GM19351 (cell line): ENCODE data around the gene SLCO4A1.
"Not testable (repeated sequence)": the region's sequence is repeated elsewhere in the genome, so short reads cannot be mapped to it uniquely, and the experiment has no call there.

Experiments used
- ATAC-seq: cut with Tn5 transposase; IDR thresholded peaks from one replicate; pipeline ENCODE4 v1.9.1; 2021; ENCODE audit warnings: mild to moderate bottlenecking, moderate library complexity; ENCODE audit not compliant: unreplicated experiment

Gene SLCO4A1

DNA sequence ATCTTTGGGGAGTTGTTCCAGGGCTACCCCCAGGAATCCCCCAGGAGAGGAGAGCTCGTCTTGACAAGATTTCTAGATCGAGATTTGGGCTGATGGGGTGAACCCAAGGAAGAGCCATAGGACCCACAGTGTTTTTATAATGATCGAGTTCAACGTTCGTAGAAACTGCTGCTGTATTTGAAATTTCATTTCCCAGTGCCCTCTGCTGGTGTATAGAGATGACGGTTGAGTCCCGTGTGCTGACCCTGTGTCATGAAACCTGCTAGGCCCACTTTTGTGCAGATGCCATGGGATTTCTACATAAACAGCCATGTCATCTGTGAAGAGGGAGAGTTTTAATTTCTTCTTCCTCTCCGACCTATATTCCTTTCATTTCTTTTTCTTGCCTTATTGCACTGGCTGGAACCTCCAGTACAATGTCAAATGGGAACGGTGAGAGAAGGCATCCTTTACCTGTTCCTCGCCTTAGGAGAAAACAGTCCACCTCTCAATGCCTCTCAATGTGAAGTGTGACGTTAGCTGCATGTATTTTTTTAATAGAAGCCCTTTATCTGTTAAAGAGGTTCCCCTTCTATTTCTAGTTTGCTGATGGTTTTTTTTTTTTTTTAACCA is 37.8 kb downstream of the SLCO4A1 start:
- no peak for ATAC-seq

DNA sequence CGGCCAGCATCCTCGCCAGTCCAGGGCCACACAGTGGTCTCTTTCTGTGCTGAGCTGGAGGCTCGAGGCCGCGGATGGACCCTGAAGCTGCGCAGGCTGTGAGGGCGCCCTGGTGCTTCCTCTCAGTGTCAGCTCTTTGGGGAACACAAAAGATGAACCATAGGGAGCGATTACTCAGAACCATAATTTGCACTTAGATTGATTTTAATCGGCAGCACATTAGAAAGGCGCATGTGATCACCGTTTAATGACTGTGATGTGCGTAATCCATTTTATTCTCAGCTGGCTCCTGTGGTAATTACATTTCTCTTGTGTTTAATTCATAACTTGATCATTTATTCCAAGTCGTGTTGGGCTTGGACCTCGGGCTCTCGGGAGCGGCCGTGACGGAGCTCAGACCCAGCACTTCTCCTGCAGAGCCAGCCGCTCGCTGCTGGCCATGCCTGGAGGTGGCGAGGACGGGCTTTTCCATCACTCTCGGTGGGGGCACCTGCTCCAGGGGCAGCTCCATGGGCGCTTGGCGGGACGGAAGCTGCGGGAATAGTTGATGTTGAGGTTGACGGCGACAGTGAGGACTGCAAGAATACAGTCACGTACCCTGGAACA is 40.7 kb downstream of the SLCO4A1 start:
- ATAC-seq = no peak

DNA sequence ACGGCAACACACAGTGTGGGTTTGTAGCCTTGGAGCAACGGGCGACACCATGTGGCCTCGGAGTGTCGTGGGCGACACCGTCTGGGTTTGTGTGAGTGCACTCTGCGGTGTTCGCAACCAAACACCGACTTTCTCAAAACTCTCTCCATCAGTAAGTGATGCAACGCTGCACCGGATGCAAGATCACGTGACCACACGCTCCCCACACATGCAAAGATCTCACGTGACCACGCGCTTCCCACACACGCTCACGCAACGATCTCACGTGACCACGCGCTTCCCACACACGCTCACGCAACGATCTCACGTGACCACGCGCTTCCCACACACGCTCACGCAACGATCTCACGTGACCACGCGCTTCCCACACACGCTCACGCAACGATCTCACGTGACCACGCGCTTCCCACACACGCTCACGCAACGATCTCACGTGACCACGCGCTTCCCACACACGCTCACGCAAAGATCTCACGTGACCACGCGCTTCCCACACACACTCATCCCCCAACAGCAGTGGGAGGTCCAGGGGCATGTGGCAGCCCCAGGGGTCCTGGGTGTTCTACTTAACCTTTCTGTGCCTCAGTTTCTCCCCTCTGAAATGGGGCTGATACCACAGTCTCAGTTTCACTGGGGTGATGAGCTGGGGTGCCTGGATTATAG is 41.5 kb downstream of the SLCO4A1 start:
- not testable (repeated sequence) for ATAC-seq

DNA sequence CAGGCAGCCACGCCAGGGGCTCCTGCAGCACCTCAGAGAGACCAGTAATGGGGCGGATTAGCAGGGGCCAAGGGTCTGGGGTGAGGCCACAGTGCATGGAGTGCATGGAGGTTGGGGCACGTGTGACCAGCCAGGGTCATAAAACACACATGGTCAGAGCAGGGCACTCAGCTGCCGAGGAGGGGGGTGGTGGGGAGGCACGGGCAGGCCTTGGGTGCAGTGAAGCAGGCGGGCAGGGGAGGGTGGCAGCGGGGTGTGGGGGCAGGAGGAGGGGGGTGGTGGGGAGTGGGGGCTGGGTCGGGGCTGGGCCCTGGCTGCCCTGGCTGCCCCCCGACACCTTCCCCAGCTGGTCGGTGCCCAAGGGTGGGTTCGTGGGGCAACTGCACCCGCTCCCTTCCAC is 42.7 kb downstream of the SLCO4A1 start:
- no peak for ATAC-seq

DNA sequence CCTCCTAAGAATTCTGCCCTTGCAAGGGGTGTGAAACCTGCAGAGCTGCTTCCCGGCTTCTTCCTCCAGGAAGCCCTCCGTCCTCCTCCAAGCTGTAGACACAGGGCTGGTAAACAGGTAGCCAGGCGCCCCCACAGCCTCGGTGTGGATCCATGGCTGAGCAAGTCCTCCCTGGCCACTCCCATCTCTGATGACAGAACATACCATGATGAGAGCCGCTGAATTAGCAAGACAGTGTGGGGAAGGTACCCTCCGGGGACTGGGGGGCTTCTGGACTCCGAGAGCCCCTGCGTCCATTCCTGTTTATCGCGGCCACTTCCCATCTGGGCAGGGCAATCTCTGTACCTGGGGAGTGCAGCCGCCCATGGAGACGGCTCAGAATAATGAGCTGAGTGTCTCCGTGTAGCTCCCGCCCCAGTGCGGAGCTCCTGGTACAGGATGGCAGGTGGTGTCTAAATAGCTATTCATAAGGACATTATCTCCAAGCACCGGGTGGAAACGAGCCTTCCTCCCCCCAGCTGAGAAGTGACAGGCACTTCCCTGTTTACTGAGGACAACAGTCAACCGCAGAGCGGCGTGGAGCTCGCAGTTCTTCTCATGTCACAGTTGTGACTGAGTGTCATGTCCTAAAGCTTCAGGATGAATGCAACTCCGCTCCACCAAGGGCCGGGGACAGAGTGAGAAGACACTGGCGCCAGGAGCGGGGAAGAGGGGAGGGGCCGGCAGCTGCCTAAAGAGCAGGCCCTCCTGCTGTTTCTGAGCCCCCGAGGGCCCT is 43.7 kb downstream of the SLCO4A1 start:
- no peak for ATAC-seq

DNA sequence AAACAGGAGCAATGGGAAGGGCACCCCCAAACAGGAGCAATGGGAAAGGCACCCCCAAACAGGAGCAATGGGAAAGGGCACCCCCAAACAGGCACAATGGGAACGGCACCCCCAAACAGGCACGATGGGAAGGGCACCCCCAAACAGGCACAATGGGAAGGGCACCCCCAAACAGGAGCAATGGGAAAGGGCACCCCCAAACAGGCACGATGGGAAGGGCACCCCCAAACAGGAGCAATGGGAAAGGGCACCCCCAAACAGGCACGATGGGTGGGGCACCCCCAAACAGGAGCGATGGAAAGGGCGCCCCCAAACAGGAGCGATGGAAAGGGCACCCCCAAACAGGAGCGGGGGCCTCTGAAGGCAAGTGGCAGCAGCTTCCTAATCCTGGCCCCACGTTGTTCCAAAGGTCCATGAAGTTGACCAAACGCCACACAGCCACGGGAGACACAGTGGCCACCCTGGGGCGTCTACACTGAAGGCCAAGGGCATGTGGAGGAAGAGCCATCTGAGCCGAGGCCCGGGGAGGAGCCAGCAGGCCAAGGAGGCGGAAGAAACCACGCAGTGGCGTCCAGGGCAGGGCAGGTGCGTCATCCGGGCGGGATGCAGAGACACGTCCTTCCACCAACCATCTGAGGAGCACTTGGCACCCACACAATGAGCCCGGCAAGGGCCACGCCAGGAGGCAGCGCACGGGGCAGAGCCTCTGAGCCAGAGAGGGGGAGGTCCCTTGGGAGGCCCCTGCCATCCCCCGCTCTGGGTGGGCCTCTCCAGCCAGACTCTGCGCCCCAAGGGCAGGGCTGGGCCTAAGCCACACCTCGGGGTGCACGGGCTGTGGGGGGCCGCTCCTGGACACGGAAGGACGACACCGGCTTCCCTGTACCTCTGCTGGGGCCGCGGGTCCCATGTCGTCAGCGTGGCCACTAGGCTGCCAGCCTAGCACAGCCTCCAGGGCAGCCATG is 44.8 kb downstream of the SLCO4A1 start:
- no peak for ATAC-seq

DNA sequence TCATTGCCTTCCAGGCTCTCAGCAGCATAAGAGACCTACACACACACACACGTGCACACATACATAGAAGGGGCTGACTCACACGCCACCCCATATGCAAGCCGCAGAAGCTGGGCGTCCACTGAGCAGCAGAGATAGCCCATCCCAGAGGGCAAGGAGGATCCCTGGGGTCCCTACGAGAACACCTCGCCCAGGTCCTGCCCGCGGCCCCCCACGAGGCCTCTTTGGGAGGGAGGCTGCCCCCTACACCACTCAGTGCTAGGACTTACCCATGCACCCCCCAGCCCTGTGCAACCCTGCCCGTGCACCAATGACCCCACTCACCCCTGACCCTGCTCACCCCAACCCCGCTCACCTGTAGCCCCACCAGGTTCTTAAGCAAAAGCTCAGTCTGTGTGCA is 45.8 kb downstream of the SLCO4A1 start:
- ATAC-seq = no peak

DNA sequence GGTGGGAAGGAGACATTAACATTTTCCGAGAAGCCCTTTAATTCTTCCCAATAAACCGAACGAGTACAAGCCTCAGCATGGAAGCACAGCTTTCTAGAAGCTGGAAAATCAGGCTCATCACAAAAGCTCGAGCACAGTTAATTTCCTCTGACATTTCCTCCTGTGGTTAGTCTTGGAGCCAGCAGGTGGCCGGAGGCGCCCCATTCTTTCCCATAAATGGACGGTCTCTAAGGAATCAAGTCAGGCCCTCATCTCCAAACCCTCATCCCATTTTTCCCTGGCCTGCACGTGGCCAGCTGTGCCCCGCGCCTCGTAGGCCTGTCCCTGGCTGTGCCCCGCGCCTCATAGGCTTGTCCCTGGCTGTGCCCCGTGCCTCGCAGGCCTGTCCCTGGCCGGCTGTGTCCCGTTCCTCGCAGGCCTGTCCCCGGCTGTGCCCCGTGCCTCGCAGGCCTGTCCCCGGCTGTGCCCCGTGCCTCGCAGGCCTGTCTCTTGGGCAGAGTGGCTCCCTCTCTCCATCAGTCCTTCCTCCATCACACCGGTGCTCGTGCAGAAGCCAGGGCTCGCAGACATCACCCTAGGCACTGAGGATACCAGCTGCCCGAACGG is 46.7 kb downstream of the SLCO4A1 start:
- no peak for ATAC-seq

DNA sequence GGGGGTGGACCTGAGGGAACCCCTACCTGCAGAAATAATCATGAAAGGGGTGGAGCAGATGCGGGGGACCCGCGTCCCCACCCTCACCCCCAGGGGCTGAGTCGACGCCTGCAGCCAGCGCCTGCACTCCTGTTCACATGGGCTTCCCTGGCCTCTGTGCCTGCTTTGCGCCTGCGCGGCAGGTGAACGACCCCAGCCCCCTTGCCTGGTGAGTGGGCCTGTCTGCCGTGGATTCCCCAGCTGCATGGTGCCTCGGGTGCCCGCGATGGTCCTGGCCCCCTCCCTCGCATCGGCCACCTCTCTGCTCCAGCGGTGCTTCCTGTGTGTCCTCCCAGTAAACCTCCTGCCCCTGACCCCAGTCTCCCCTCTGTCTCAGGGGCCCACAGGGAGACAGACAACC is 47.6 kb downstream of the SLCO4A1 start:
- no peak for ATAC-seq

DNA sequence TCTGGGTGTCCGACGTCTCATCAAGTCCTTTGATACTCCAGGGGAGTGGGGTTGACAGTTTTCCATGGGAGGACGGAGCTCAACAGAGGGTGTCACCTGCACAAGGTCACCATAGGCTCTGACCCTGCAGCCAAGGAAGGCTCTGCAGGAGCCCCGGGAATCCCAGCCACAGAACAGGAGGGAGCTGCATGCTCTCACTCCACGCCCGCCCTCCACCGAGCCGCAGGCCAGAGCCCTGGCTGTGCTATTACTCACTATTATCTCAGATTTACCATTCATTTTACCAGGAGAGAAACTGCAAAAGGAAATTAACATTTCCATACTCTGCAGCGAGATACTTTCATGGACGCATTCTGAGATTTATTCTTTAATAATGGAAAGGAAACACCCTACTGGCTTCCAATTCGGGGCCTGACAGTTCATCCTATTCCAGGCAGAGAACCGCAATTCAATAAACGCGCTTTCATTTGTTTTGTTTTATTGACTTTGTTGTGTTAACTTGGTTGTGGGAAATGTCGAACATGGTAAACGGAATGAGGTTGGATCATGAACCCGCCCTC is 48.0 kb downstream of the SLCO4A1 start:
- ATAC-seq = no peak

DNA sequence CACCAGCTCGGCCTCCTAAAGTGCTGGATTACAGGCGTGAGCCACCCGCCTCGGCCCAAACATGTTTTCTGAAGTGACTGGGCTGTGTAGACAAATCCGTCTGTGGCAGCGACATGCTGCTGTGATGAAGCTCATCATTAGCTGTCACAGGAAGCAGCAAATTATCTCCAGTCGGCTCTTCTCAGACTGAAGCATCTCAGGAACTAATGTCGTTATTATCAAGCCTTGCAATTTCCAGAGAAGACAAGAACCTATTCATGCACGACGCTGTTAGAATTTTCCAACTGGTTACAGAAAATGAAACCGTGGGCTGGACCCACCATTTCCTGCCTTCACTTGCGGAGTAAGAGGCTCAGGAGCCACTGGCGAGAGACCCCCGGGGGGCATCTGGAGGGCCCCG is 49.2 kb downstream of the SLCO4A1 start:
- no peak for ATAC-seq

DNA sequence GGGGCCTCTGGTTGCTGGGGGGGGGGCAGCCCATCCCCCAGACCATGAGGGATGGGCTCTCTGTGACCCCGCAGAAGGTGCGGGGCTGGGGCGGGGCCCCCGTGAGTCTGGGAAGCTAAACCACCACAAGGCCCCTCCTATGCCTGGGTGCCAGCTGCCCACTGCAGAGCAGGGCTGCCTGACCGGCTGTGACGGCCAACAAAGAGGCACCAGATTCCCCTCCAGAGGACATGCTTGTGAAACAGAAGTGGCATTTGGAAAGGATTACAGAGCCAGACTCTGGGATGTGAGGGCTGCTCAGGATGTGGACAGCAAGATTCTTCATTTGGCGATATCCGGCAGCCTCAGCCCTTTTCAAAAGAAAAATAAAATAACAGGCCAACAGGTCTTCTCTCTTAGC is 49.9 kb downstream of the SLCO4A1 start:
- ATAC-seq = no peak

DNA sequence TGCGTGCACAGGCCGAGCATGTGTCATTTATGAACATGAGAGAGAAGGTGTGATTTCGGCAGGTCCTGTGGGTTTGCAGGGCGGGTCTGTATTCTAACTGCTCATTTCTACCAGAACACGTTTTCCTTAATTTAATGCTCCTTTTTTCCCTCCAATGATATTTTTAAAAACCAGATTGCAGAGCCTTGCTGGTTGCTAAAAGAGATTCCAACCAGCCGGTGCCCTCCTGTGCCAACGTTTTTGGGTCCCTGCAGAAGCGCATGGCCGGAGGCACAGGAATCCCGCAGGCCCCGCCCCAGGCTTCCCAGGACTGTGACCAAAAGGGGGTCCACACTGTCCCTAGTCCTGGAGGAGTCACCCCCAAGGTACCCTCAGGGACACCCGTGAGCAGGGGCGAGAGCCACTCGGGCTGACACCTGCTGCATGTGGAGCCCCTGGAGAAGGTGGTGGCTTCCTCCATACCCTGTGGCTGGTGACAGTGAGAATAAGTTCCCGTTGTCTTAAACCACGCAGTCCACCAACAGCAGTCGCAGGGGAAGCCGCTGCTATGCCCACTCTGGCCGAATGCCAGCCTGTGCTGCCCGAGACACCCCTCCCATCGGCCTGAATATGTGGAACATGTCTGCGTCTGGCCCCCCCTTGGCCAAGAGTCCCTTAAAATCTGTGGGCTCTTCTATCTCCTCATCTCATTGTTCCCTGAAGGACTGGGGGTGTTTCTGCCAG is 50.7 kb downstream of the SLCO4A1 start:
- no peak for ATAC-seq

DNA sequence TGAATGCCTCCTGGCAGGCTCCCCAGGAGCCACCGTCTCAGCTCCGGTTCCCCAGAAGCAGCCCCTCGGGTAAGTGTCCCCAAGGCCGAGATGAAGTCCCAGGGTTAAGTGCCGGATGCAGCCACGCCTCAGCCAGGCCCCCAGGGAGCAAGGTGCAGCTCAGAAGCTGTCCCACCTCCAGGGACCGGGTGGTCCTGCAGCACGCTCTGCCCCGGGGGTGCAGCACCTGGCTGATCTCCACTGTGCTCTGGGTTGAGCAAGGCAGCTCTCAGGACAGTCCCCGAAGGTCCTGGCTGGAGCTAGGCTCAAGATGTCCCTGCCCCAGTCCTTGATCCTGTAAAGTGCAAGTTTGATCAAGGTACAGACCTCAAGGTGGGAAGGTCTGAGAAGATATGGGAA is 51.2 kb downstream of the SLCO4A1 start:
- no peak for ATAC-seq

DNA sequence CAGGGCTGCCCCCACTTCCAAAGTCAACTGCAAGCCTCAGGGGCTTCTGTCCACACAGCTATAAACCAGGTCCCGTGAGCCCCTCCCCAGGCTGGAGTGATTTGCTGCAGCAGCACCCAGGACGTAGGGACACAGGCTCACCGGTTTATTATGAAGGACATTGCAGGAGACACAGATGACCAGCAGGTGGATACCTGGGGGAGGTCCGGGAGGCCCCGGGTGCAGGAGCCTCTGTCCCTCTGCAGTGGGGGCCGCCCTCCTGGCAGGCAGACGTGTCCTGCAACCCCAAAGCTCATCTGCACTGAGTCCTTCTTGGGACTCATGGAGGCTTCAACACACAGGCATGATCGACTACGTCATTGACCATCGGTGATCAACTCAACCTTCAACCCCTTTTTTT is 51.8 kb downstream of the SLCO4A1 start:
- no peak for ATAC-seq

DNA sequence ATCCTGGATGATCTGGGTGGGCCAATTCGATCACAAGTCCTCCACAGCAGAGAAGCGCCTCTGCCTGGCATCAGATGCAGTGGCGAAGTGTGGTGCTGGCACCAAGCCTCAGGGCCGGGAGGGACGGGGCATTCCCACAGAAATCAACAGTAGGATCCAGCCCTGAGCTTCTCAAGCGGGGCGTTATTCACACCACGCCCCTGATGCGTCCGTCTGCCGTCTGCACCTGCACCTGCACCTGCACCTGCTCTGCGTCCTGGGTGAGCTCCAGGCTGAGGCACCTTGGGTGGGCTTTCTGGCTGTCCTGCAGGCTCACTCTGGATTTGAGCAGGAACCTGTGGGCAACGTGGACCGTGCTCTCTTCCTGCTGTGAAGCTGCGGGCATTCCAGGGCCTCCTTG is 52.6 kb downstream of the SLCO4A1 start:
- no peak for ATAC-seq

DNA sequence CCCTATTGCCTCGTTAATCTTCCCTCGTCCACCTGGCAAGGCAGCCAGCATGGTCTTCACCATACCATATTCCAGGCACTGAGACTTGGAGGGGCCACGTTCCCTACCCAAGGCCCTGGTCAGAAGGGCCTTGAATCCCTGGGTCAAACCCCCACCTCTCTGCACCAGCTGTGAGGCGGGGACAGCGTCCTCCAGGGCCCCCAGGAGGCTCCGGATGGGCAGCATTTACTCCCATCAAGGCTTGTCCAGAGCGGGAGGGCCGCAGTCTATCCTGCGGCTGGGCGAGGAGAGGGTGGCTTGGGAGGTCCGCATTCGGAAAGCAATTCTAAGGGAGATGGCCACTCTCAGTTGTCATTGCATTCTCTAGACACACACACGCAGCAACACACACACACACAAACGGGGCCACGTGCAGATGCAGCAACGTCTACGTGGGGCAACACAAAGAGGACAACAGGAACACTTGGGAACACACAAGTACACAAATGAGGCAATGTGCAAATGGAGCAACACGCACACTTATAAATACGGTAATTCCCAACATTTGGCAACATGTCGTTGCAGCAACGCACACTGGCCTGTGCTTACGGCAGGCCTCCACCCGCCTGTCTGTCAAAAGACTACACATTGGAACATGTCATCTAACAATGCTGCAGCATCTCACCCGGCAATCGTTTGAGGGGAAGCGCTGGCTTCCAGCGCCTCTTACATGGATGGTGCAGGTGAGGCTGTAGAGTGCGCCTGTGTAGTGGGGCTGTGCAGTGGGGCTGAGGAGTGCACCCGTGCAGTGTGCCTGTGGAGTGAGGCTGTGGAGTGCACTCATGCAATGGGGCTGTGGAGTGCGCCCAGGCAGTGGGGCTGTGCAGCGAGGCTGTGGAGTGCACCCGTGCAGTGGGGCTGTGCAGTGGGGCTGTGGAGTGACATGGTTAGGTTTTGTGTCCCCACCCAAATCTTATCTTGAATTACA is 53.4 kb downstream of the SLCO4A1 start:
- ATAC-seq = no peak

DNA sequence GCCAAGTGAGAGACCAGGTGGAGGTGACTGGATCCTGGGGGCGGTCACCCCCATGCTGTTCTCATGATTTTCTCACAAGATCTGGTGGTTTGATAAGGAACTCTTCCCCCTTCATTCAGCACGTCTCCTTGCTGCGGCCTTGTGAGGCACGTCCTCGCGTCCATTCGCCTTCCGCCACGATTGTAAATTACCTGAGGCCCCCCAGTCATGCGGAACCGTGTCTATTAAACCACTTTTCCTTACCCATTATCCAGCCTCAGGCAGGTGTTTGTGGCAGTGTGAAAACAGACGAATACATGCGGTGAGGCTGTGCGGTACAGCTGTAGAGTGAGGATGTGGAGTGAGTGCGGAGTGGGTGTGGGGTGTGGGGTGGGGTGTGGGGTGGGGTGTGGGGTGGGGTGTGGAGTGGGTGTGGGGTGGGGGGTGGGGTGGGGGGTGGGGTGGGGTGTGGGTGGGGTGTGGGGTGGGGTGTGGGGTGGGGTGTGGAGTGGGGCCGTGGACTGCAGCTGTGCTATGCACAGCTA is 54.2 kb downstream of the SLCO4A1 start:
- ATAC-seq = no peak
